MM.1S (cell line): ENCODE data around the gene NME3.

Experiments
- DNase-seq: peaks from one replicate; pipeline ENCODE4 v3.0.0-alpha.2; 2015
- H2AFZ ChIP-seq: fragments of 300-600 bp; sonication (generic); 2 replicates; pipeline ENCODE4 v1.6.0; 2016; ENCODE audit warnings: antibody characterized with exemption, low read length
- H3F3A ChIP-seq: fragments of 300-600 bp; sonication (generic); 2 replicates; pipeline ENCODE4 v1.6.1; 2016; ENCODE audit warnings: mild to moderate bottlenecking, antibody characterized with exemption, low read length, moderate library complexity, mixed read lengths; ENCODE audit not compliant: insufficient read depth
- H3K27ac ChIP-seq: fragments of 300-600 bp; sonication (generic); 2 replicates; pipeline ENCODE4 v1.5.1; 2016; ENCODE audit warnings: mild to moderate bottlenecking, low read length
- H3K27me3 ChIP-seq: fragments of 300-600 bp; sonication (generic); replicated peaks from 2 replicates; pipeline ENCODE4 v1.6.0; 2016; ENCODE audit warnings: low read length; ENCODE audit not compliant: insufficient read depth
- H3K36me3 ChIP-seq: fragments of 300-600 bp; sonication (generic); replicated peaks from 2 replicates; pipeline ENCODE4 v1.6.1; 2016; ENCODE audit warnings: mild to moderate bottlenecking, low read length, mixed read lengths; ENCODE audit not compliant: insufficient read depth
- H3K4me1 ChIP-seq: fragments of 300-600 bp; sonication (generic); 2 replicates; pipeline ENCODE4 v1.6.1; 2016; ENCODE audit warnings: low read length, mixed read lengths
- H3K4me2 ChIP-seq: fragments of 300-600 bp; sonication (generic); 2 replicates; pipeline ENCODE4 v1.6.0; 2016; ENCODE audit warnings: low read depth, low read length
- H3K4me3 ChIP-seq: fragments of 300-600 bp; sonication (generic); 2 replicates; pipeline ENCODE4 v1.5.1; 2016; ENCODE audit warnings: low read length, mixed read lengths
- H3K79me2 ChIP-seq: fragments of 300-600 bp; sonication (generic); 2 replicates; pipeline ENCODE4 v1.6.1; 2016; ENCODE audit warnings: mixed run types, low read length, mixed read lengths
- H3K9ac ChIP-seq: fragments of 300-600 bp; sonication (generic); 2 replicates; pipeline ENCODE4 v1.6.1; 2016; ENCODE audit warnings: low read length, mixed read lengths
- H3K9me2 ChIP-seq: fragments of 300-600 bp; sonication (generic); replicated peaks from 2 replicates; pipeline ENCODE4 v1.6.1; 2016; ENCODE audit warnings: mild to moderate bottlenecking, low read length, mixed read lengths; ENCODE audit not compliant: insufficient read depth
- H3K9me3 ChIP-seq: fragments of 300-600 bp; sonication (generic); replicated peaks from 2 replicates; pipeline ENCODE4 v1.6.1; 2016; ENCODE audit warnings: mild to moderate bottlenecking, low read length, mixed read lengths; ENCODE audit not compliant: insufficient read depth
- H4K20me1 ChIP-seq: fragments of 300-600 bp; sonication (generic); 2 replicates; pipeline ENCODE4 v1.6.1; 2016; ENCODE audit warnings: mild to moderate bottlenecking, low read length, moderate library complexity, mixed read lengths; ENCODE audit not compliant: insufficient read depth
- CTCF ChIP-seq: fragments of 300-600 bp; sonication (generic); IDR thresholded peaks from 2 replicates; pipeline ENCODE4 v1.5.1; 2016; ENCODE audit warnings: antibody characterized with exemption, low read length, mixed read lengths
- EZH2 ChIP-seq: fragments of 300-600 bp; sonication (generic); optimal IDR thresholded peaks from 2 replicates; pipeline ENCODE3; 2017; ENCODE audit warnings: low read depth, mild to moderate bottlenecking, antibody characterized with exemption, low read length, mixed read lengths
- EZH2phosphoT487 ChIP-seq: fragments of 300-600 bp; sonication (generic); IDR thresholded peaks from 2 replicates; pipeline ENCODE4 v1.6.1; 2018; ENCODE audit warnings: antibody characterized with exemption, low read length

Gene NME3

GRCh38 chr16:1760911-1761310 is 10.4 kb downstream of the NME3 start:
- no peak for TF ChIP-seq EZH2
- no peak overlapping the region for H3K4me3 ChIP-seq
- no peak overlapping the region for H3K4me2 ChIP-seq
- H3K9me2 ChIP-seq = no peaks in the 10 kb centered on the region
- DNase-seq = no peak
- H3K36me3 ChIP-seq = no peaks in the 10 kb centered on the region
- H2AFZ ChIP-seq = no peak overlapping the region
- no peak overlapping the region for H3K9ac ChIP-seq
- no peaks in the 10 kb centered on the region for H3K79me2 ChIP-seq
- H3K4me1 ChIP-seq = no peaks in the 10 kb centered on the region
- H3K9me3 ChIP-seq = no peaks in the 10 kb centered on the region
- H3K27ac ChIP-seq = no peak overlapping the region
- no peaks in the 10 kb centered on the region for H3K27me3 ChIP-seq
- no peaks in the 10 kb centered on the region for H4K20me1 ChIP-seq
- no peaks in the 10 kb centered on the region for H3F3A ChIP-seq

- H3K4me1 ChIP-seq = no peaks in the 10 kb centered on the region
- no peaks in the 10 kb centered on the region for H3K9me2 ChIP-seq
- no peak overlapping the region for H3K4me3 ChIP-seq
- H3K9me3 ChIP-seq = no peaks in the 10 kb centered on the region
- H2AFZ ChIP-seq = no peak overlapping the region
- no peaks in the 10 kb centered on the region for H3K27me3 ChIP-seq
- no peaks in the 10 kb centered on the region for H4K20me1 ChIP-seq
- no peak overlapping the region for H3K4me2 ChIP-seq
- no peak overlapping the region for H3K9ac ChIP-seq
- H3F3A ChIP-seq = no peaks in the 10 kb centered on the region
- no peaks in the 10 kb centered on the region for H3K79me2 ChIP-seq
- H3K36me3 ChIP-seq = no peaks in the 10 kb centered on the region
- H3K27ac ChIP-seq = no peak overlapping the region
- no peak for TF ChIP-seq EZH2
- no peak for TF ChIP-seq CTCF
- TF ChIP-seq EZH2phosphoT487 = no peak
- no peak for DNase-seq
Observed at GRCh38 chr16:1759511-1759910, 11.8 kb downstream of the NME3 start.

GRCh38 chr16:1758923-1759322 is 12.4 kb downstream of the NME3 start:
- Histone ChIP-seq H4K20me1 (no peaks in the 10 kb centered on the region), H3K4me1 (no peaks in the 10 kb centered on the region), H3K9me2 (no peaks in the 10 kb centered on the region), H3K9me3 (no peaks in the 10 kb centered on the region), H3K27me3 (no peaks in the 10 kb centered on the region), H3K4me2 (no peak overlapping the region), H3F3A (no peaks in the 10 kb centered on the region), H3K4me3 (no peak overlapping the region), H3K36me3 (no peaks in the 10 kb centered on the region), H3K27ac (no peak overlapping the region), H2AFZ (no peak overlapping the region), H3K9ac (no peak overlapping the region), H3K79me2 (no peaks in the 10 kb centered on the region)
- DNase-seq = no peak
- no peak for TF ChIP-seq EZH2phosphoT487
- no peak for TF ChIP-seq CTCF
- no peak for TF ChIP-seq EZH2

DNA sequence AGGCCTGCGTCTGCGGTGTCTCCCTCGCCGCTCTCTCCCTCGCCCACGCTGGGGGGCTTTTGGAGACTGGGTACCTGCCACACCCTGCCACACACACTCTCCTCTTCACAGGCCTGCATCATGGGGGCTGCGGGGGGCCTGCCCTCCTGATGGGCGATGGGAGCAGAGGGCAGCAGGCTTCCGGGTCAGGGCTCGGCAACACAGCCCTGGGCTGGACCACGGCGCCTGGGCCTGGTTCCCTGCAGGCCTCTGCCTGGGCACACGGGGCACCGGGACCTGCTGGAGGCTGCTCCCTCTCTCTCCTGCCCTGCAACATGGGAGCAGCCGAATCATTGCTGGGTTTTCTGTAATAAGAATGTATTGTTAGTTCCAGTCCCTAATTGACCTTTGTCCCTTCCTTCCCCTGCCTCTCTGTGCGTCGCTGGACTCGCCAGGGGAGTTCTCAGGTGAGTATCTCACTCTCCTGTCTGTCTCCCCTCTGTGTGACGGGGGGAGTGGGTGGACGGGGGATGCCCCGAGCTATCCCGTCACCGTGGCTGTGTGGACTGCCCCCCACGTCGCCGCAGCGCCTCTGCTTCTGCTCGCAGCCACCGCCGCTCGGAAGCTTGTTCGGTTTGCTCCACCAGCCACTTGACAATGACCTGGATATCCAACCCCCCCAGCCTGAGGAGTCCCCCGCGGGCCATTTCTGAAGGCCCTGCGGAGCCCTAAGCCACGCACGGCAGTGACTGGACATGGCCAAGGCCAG is 13.5 kb downstream of the NME3 start:
- H3K27ac ChIP-seq = no peak overlapping the region
- no peaks in the 10 kb centered on the region for H3K79me2 ChIP-seq
- no peak overlapping the region for H2AFZ ChIP-seq
- H3K27me3 ChIP-seq = no peaks in the 10 kb centered on the region
- H3K4me1 ChIP-seq = no peaks in the 10 kb centered on the region
- H3K4me3 ChIP-seq = no peak overlapping the region
- no peak overlapping the region for H3K9ac ChIP-seq
- no peak for DNase-seq
- H3K9me2 ChIP-seq = no peaks in the 10 kb centered on the region
- H3K4me2 ChIP-seq = no peak overlapping the region
- TF ChIP-seq EZH2 (no peak), EZH2phosphoT487 (no peak), CTCF (no peak)
- H3F3A ChIP-seq = no peaks in the 10 kb centered on the region
- no peaks in the 10 kb centered on the region for H3K36me3 ChIP-seq
- H4K20me1 ChIP-seq = no peaks in the 10 kb centered on the region
- no peaks in the 10 kb centered on the region for H3K9me3 ChIP-seq
